Inferior parietal cortex (tissue), 1 donor: ENCODE measurements around the gene CSNK2A2.

Experiments used
- DNase-seq: peaks from one replicate; pipeline ENCODE4 v3.0.0-alpha.2; 2016; ENCODE audit errors: extremely low spot score

Gene CSNK2A2

DNA sequence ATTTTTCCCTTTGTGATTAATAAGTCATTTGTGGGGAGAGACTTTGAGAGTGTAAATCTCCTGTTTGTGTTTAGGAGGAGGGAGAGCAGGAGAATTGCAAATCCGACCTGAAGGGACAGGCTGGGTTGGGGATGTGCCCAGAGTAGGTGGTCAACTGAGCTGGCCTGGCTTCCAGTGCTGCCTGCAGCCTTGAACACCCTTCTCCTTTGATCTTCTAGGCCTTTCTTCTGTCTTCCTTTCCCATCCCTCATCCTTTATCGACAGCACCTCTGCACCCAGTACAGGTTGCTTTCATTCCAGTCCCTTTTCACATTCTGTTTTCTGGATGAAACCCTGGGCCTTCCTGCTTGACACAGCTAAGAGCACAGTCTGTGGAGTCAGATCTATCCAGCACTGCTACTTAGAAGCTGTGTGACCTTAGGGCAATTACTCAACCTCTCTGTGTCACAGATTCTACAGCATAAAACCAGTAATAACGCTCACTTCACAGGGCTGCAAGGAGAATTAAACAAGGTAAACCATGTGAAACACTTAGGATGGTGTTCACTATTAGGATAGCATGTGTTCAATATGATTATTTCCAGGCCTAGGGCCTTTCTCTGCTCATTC lies 1.0 kb upstream of the CSNK2A2 start:
- DNase-seq: no peak

GRCh38 chr16:58197314-58198012 lies 443 bp downstream of the CSNK2A2 start:
- no peak for DNase-seq

DNA sequence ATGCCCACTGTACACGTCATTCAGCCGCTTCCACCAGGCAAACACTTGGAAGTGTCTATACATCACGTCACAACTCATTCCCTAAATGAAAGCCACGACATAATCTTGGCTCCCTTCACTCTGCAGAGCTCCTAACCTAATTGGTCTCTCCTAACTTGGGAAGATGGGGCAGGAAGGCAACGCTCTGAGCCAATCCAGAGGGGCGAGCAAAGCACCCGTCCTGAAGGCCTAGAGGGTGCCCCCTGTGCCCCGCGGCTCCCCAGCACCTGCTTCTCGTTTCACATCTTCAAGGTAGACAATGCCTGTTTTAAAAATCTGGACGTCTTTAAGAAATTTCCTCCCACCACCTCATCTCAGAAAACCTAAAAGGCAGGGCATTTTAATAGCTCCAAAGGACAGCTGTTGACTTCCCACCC lies 1.0 kb downstream of the CSNK2A2 start:
- DNase-seq: no peak

GRCh38 chr16:58195771-58196170 lies 2.1 kb downstream of the CSNK2A2 start:
- DNase-seq: no peak

- no peak for DNase-seq
Measured at GRCh38 chr16:58195344-58195743, 2.6 kb downstream of the CSNK2A2 start.

DNA sequence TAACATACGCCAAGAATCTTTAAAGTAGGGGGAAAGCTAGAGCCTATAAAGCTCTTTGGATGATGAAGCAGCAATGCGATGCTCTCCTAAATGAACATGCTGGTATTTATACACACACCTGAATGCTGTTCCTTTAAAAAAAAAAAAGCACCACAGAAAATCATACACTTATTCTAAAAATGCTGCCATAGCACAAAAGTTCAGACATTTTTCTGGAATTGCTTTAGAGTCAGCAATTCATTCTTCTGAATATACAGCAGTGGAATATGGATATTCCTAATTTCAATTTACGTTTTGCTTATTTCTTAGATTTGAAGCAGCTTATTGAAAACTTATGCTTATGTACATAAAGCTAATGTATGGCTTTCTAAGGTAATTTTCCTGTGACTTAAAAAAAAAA lies 3.1 kb downstream of the CSNK2A2 start:
- DNase-seq: no peak

- DNase-seq: no peak
Measured at GRCh38 chr16:58187665-58188421, 10.1 kb downstream of the CSNK2A2 start.

GRCh38 chr16:58187092-58187491 lies 10.8 kb downstream of the CSNK2A2 start:
- no peak for DNase-seq

GRCh38 chr16:58186176-58186944 lies 11.5 kb downstream of the CSNK2A2 start:
- DNase-seq: no peak

GRCh38 chr16:58177353-58177710 lies 20.6 kb downstream of the CSNK2A2 start:
- DNase-seq: no peak

- DNase-seq: no peak
Measured at GRCh38 chr16:58176608-58177352, 21.1 kb downstream of the CSNK2A2 start.

GRCh38 chr16:58170223-58170622 lies 27.7 kb downstream of the CSNK2A2 start:
- no peak for DNase-seq

GRCh38 chr16:58160855-58161254 lies 37.1 kb downstream of the CSNK2A2 start:
- no peak for DNase-seq

- DNase-seq: no peak
Measured at GRCh38 chr16:58158725-58159124, 39.2 kb downstream of the CSNK2A2 start.

GRCh38 chr16:58157951-58158540 lies 39.9 kb downstream of the CSNK2A2 start:
- DNase-seq: no peak

DNA sequence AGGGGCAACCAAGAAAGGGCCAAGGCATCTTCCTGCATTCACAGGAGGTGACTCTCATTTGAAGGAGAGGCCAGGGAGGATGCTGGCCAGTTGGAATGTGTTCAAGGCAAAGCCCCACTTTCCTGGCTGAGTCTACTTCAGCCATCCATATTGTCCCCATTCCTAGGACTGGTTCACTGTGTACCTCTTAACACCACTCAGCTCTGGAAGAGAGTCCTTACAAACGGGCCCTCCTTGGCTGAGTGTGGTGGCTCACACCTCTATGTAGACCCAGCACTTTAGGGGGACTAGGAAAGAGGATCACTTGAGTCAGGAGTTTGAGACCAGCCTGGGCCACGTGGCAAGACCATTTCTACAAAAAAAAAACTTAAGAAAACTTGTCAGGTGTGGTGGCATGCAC lies 40.7 kb downstream of the CSNK2A2 start:
- DNase-seq: no peak

DNA sequence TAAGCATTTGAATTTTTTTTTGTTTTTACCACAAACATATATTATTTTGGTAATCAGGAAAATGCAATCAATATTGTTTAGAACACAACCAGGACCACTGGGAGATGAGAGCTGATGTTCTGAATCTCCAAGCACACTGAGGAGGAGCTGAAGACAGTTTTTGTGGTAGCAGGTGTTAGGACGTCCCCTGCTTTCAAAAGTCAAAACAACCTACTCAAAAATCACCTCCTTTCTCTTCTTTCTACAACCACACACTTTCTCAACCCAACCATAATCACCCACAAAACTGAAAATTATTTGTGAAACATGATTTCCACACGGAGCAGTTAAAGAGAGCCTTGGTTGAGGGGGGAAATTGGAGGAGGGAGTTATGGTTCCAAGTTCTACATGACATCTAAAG lies 42.1 kb downstream of the CSNK2A2 start:
- no peak for DNase-seq

DNA sequence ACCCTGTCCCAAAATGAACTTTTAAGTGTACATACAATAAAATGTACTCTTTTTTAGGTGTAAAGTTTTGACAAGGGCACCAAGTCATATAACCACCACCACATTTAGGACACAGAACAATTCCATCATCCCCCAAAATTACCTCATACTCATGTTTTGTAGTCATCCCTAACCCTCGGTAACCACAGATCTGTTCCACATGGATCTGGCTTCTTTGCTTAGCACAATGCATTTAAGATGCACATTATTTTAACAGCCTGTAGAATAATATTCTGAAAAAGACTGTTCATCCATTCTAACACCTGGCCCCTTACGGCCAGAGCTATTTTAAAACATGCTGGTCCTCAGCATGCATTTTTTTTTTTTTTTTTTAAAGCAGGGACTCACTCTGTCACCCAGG lies 43.6 kb downstream of the CSNK2A2 start:
- no peak for DNase-seq

DNA sequence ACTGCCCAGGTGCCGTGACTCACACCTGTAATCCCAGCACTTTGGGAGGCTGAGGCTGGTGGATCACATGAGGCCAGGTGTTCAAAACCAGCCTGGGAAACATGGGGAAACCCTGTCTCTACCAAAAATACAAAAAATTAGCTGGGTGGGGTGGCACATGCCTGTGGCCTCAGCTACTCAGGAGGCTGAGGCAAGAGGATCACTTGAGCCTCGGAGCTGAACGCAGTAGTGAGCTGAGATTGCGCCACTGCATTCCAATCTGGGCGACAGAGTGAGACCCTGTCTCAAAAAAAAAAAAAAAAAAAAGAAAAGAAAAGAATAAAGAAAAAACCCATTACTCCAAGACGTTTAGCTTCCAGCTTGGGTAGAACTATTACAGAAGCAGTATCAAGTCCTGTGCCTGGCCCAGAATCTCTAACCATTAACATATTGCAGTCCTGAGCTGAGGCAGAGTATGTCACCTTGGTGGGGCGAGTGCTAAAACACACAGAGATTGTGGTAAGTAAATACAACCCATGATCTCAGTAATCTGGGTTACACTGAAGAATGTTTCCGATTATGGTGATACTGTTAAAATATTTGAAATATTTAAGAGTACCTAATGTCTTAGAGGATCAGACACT lies 45.5 kb downstream of the CSNK2A2 start:
- no peak for DNase-seq

- no peak for DNase-seq
Measured at GRCh38 chr16:58148526-58148925, 49.4 kb downstream of the CSNK2A2 start.

GRCh38 chr16:58148099-58148498 lies 49.8 kb downstream of the CSNK2A2 start:
- DNase-seq: no peak
